HUES64 (cell line): ENCODE measurements around the gene NTF3.
"Not testable (repeated sequence)": the region's sequence is repeated elsewhere in the genome, so short reads cannot be mapped to it uniquely, and the experiment has no call there.

Experiments used
- H3K27ac ChIP-seq: 2 replicates; pipeline ENCODE4 v1.7.0; 2013; ENCODE audit warnings: low read depth, low read length, inconsistent platforms
- H3K27me3 ChIP-seq: 2 replicates; pipeline ENCODE4 v1.6.1; 2013; ENCODE audit warnings: mild to moderate bottlenecking, low read length; ENCODE audit not compliant: insufficient read depth
- H3K36me3 ChIP-seq: 2 replicates; pipeline ENCODE4 v1.6.1; 2013; ENCODE audit warnings: mild to moderate bottlenecking, low read length; ENCODE audit not compliant: insufficient read depth
- H3K4me1 ChIP-seq: 2 replicates; pipeline ENCODE4 v1.6.1; 2013; ENCODE audit warnings: mild to moderate bottlenecking, low read length, moderate library complexity; ENCODE audit not compliant: insufficient read depth
- H3K4me3 ChIP-seq: 2 replicates; pipeline ENCODE4 v1.5.1; 2013; ENCODE audit warnings: mild to moderate bottlenecking, low read length, moderate library complexity
- H3K9ac ChIP-seq: 2 replicates; pipeline ENCODE4 v1.6.1; 2013; ENCODE audit warnings: mild to moderate bottlenecking, low read depth, low read length
- H3K9me3 ChIP-seq: 2 replicates; pipeline ENCODE4 v1.6.1; 2013; ENCODE audit warnings: low read depth, low read length; ENCODE audit not compliant: insufficient read depth
- WGBS: fragments of 150-250, 120-280 bp; methylation state at CpG from one replicate; pipeline ENCODE4 v1.1.7; 2013; ENCODE audit warnings: missing lambda C conversion rate; 5-methylcytosine and 5-hydroxymethylcytosine counted together

The NTF3 gene

GRCh38 chr12:5524116-5524768 lies 92.3 kb downstream of the NTF3 start:
- H3K36me3 ChIP-seq = no peaks in the 10 kb centered on the region
- no peaks in the 10 kb centered on the region for H3K27me3 ChIP-seq
- no peak overlapping the region for H3K27ac ChIP-seq
- no peak overlapping the region for H3K4me3 ChIP-seq
- H3K4me1 ChIP-seq = no peaks in the 10 kb centered on the region
- 93% methylated on average over 12 of the region's 12 CpGs for WGBS
- no peak overlapping the region for H3K9ac ChIP-seq
- no peaks in the 10 kb centered on the region for H3K9me3 ChIP-seq

GRCh38 chr12:5524769-5525436 lies 93.0 kb downstream of the NTF3 start:
- Histone ChIP-seq H3K27me3 (no peaks in the 10 kb centered on the region), H3K27ac (no peak overlapping the region), H3K36me3 (no peaks in the 10 kb centered on the region), H3K4me1 (no peaks in the 10 kb centered on the region), H3K9ac (no peak overlapping the region), H3K9me3 (no peaks in the 10 kb centered on the region), H3K4me3 (no peak overlapping the region)
- 93% methylated on average over 15 of the region's 15 CpGs for WGBS

DNA sequence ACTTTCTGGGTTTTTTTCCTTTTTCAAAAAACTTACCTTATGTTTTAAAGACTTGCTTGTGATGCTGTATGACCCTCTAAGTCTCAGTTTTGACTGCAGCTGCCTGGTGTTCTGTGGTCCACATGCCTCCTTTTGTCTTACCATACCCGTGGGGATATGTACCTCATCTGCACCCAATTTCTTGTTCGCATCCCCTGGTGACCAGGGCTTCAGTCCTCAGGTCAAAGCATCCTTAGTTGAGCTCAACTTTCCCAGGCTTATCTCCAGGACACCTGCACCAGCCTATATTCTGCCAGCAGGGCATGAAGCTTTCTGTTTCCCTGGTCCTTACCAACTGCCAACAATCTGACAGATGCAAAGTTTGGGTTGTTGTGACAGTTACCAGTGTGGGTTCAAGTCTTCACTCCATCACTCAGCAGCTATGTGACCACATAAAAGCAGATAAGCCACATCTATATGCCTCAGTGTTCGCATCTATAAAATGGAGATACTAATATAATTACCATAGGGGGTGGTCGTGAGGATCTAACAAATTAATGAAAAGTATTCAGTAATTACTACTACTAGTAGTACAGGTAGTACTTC lies 94.0 kb downstream of the NTF3 start:
- Histone ChIP-seq H3K36me3 (no peaks in the 10 kb centered on the region), H3K27me3 (no peaks in the 10 kb centered on the region), H3K4me3 (no peak overlapping the region), H3K9ac (no peak overlapping the region), H3K9me3 (no peaks in the 10 kb centered on the region), H3K4me1 (no peaks in the 10 kb centered on the region), H3K27ac (no peak overlapping the region)
- WGBS = 89% methylated on average over 2 of the region's 4 CpGs

- no peaks in the 10 kb centered on the region; the same call in 1 of the 2 replicates for H3K9me3 ChIP-seq
- H3K4me3 ChIP-seq = no peak overlapping the region
- H3K9ac ChIP-seq = no peak overlapping the region
- 60% methylated on average over 3 of the region's 3 CpGs for WGBS
- no peak overlapping the region for H3K27ac ChIP-seq
- H3K36me3 ChIP-seq = no peaks in the 10 kb centered on the region
- H3K27me3 ChIP-seq = peaks cover 7% of the 10 kb centered on the region; the same call in 1 of the 2 replicates
- peaks cover 14% of the 10 kb centered on the region for H3K4me1 ChIP-seq
Observed at GRCh38 chr12:5533368-5533767, 101.5 kb downstream of the NTF3 start.

GRCh38 chr12:5534426-5535199 lies 102.7 kb downstream of the NTF3 start:
- Histone ChIP-seq H3K9me3 (no peaks in the 10 kb centered on the region; the same call in 1 of the 2 replicates), H3K4me1 (peaks cover 14% of the 10 kb centered on the region), H3K4me3 (no peak overlapping the region), H3K27ac (no peak overlapping the region), H3K9ac (no peak overlapping the region), H3K36me3 (no peaks in the 10 kb centered on the region), H3K27me3 (peaks cover 7% of the 10 kb centered on the region; the same call in 1 of the 2 replicates)
- WGBS = 93% methylated on average over 10 of the region's 10 CpGs

GRCh38 chr12:5535541-5535940 lies 103.6 kb downstream of the NTF3 start:
- Histone ChIP-seq H3K9ac (no peak overlapping the region), H3K36me3 (no peaks in the 10 kb centered on the region), H3K27me3 (peaks cover 7% of the 10 kb centered on the region; the same call in 1 of the 2 replicates), H3K9me3 (no peaks in the 10 kb centered on the region; the same call in 1 of the 2 replicates), H3K4me1 (peaks cover 14% of the 10 kb centered on the region), H3K27ac (no peak overlapping the region), H3K4me3 (no peak overlapping the region)
- 87% methylated on average over 2 of the region's 3 CpGs for WGBS

- not testable (repeated sequence) for H3K9me3 ChIP-seq, H3K36me3 ChIP-seq, H3K4me3 ChIP-seq, H3K27ac ChIP-seq, H3K27me3 ChIP-seq
- 50% methylated on average over 11 of the region's 13 CpGs for WGBS
- Histone ChIP-seq H3K4me1 (peaks cover 14% of the 10 kb centered on the region), H3K9ac (0 out of 2 replicates have a peak overlapping the region, but pooled peaks have one; percentile 18)
Observed at GRCh38 chr12:5537026-5537615, 105.2 kb downstream of the NTF3 start.

GRCh38 chr12:5537771-5538170 lies 105.9 kb downstream of the NTF3 start:
- no peaks in the 10 kb centered on the region; the same call in 1 of the 2 replicates for H3K9me3 ChIP-seq
- no peak overlapping the region for H3K27ac ChIP-seq
- H3K9ac ChIP-seq = no peak overlapping the region
- peaks cover 14% of the 10 kb centered on the region for H3K4me1 ChIP-seq
- 81% methylated on average over 5 of the region's 8 CpGs for WGBS
- H3K36me3 ChIP-seq = no peaks in the 10 kb centered on the region
- H3K4me3 ChIP-seq = no peak overlapping the region
- peaks cover 7% of the 10 kb centered on the region; the same call in 1 of the 2 replicates for H3K27me3 ChIP-seq
